ENCODE measurements around the gene PPP2R2B.

Gene PPP2R2B

DNA sequence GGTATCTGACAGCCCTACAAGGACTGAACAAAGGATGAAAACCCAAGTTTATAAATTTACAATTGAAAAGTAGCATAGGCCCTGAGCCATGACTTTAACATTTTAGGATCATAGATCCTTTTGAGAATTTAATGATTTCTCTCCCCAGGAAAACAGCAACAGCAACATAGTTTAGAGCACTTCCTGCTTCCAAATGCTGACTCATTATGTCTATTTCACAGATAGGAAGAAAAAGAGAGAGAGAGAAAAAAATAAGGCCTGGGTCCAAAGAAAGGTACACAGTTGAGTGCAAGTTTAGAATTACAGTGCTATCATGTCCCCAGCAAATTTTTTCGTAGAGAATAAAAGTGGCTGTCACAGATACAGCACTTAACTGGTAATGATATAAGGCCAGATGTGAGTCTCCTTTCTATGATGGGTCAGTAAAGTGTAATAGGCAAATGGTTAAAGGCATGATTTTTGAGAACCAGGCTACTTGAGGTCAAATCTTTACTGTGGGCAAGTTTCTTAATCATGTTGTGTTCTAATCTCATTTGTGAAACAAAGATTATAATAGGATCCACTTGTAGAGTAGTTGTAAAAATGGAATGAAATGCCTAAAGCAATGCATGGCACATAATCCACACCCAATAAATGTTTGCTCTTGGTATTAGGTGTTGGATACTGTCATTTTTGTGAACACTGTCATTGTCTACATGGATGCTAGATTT is 12.3 kb upstream of the PPP2R2B start:
- Histone ChIP-seq H4K20me1 (ENCODE audit: insufficient read depth, low read length) (no peaks in the 10 kb centered on the region), H3K4me1 (ENCODE audit: low read length) (0 out of 2 replicates have a peak, but pooled peaks cover 3% of the 10 kb centered on the region), H3K9ac (ENCODE audit: low read length) (no peak overlapping the region), H3K27me3 (replicated peaks; ENCODE audit: insufficient read depth, low read length) (no peaks in the 10 kb centered on the region), H3K4me3 (ENCODE audit: low read length) (no peak overlapping the region), H3K36me3 (replicated peaks; ENCODE audit: insufficient read depth, low read length) (no peaks in the 10 kb centered on the region), H3F3A (ENCODE audit: insufficient read depth, low read length) (no peaks in the 10 kb centered on the region), H3K9me3 (replicated peaks; ENCODE audit: insufficient read depth, low read length) (no peaks in the 10 kb centered on the region), H3K4me2 (ENCODE audit: low read depth, low read length) (no peak overlapping the region), H3K79me2 (ENCODE audit: low read length) (no peaks in the 10 kb centered on the region), H3K9me2 (replicated peaks; ENCODE audit: insufficient read depth, low read length) (no peaks in the 10 kb centered on the region), H2AFZ (ENCODE audit: low read length) (no peak overlapping the region), H3K27ac (ENCODE audit: low read length) (no peak overlapping the region)
- DNase-seq: no peak
- no peak for TF ChIP-seq EZH2 (optimal IDR thresholded peaks at IDR 0.05; ENCODE audit: low read depth, low read length)
- TF ChIP-seq, protein P1, sequence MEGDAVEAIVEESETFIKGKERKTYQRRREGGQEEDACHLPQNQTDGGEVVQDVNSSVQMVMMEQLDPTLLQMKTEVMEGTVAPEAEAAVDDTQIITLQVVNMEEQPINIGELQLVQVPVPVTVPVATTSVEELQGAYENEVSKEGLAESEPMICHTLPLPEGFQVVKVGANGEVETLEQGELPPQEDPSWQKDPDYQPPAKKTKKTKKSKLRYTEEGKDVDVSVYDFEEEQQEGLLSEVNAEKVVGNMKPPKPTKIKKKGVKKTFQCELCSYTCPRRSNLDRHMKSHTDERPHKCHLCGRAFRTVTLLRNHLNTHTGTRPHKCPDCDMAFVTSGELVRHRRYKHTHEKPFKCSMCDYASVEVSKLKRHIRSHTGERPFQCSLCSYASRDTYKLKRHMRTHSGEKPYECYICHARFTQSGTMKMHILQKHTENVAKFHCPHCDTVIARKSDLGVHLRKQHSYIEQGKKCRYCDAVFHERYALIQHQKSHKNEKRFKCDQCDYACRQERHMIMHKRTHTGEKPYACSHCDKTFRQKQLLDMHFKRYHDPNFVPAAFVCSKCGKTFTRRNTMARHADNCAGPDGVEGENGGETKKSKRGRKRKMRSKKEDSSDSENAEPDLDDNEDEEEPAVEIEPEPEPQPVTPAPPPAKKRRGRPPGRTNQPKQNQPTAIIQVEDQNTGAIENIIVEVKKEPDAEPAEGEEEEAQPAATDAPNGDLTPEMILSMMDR (IDR thresholded peaks at IDR 0.05; ENCODE audit: low read length): no peak
- TF ChIP-seq EZH2phosphoT487 (IDR thresholded peaks at IDR 0.05; ENCODE audit: low read length): no peak

DNA sequence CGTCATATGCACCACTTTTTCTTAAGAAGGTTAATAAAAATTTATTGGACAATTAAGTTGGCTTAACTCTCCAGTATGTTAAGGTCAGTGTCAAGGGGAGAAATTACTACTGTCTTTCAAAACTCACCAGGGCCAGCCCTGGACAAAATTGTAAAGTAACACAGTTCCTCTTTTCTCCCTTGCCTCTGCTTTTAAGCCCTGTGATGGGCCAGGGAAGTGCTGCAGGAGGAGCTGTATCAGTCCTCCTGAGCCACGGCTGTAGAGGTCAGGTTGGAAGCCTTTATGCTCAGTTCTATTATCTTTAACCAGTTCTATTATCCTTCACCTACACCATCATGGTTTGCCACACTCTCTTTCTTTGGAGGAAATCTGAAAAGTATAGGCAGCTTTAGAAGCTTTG is 11.5 kb upstream of the PPP2R2B start:
- Histone ChIP-seq H3K36me3 (replicated peaks; ENCODE audit: insufficient read depth, low read length) (no peaks in the 10 kb centered on the region), H3K9me3 (replicated peaks; ENCODE audit: insufficient read depth, low read length) (no peaks in the 10 kb centered on the region), H3K4me2 (ENCODE audit: low read depth, low read length) (no peak overlapping the region), H3K4me1 (ENCODE audit: low read length) (0 out of 2 replicates have a peak, but pooled peaks cover 3% of the 10 kb centered on the region), H3K27ac (ENCODE audit: low read length) (no peak overlapping the region), H3K9me2 (replicated peaks; ENCODE audit: insufficient read depth, low read length) (no peaks in the 10 kb centered on the region), H2AFZ (ENCODE audit: low read length) (no peak overlapping the region), H3K27me3 (replicated peaks; ENCODE audit: insufficient read depth, low read length) (no peaks in the 10 kb centered on the region), H3K4me3 (ENCODE audit: low read length) (no peak overlapping the region), H3F3A (ENCODE audit: insufficient read depth, low read length) (no peaks in the 10 kb centered on the region), H3K9ac (ENCODE audit: low read length) (no peak overlapping the region), H3K79me2 (ENCODE audit: low read length) (no peaks in the 10 kb centered on the region), H4K20me1 (ENCODE audit: insufficient read depth, low read length) (no peaks in the 10 kb centered on the region)
- DNase-seq: no peak
- TF ChIP-seq EZH2 (optimal IDR thresholded peaks at IDR 0.05; ENCODE audit: low read depth, low read length) (no peak), EZH2phosphoT487 (IDR thresholded peaks at IDR 0.05; ENCODE audit: low read length) (no peak)
- TF ChIP-seq, protein P1 (IDR thresholded peaks at IDR 0.05; ENCODE audit: low read length): no peak

DNA sequence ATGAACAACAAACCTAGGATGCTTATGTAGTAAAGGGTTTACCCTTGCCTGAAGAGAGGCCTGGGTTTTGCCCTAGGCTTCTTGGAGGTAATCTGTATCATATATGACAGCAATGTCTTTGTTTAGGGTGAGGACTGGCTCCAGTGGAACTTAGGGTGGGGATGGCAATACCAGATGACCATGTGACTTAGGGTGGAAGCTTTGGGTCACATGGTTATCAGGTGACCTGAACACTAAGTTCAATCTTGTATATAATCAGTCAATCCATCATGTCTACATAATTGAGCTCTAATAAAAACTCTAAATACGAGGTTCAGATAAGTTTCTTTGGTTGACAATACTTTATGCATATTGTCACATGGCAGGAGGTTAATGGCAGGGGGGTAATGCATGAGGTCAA is 10.6 kb upstream of the PPP2R2B start:
- no peaks in the 10 kb centered on the region for H3K27me3 ChIP-seq (replicated peaks; ENCODE audit: insufficient read depth, low read length)
- TF ChIP-seq EZH2phosphoT487 (IDR thresholded peaks at IDR 0.05; ENCODE audit: low read length) (no peak), EZH2 (optimal IDR thresholded peaks at IDR 0.05; ENCODE audit: low read depth, low read length) (no peak)
- TF ChIP-seq, protein P1 (IDR thresholded peaks at IDR 0.05; ENCODE audit: low read length): no peak

More for the DNA sequence above, 10.6 kb upstream of the PPP2R2B start:
- no peak overlapping the region for H2AFZ ChIP-seq (ENCODE audit: low read length)
- H3K79me2 ChIP-seq (ENCODE audit: low read length): no peaks in the 10 kb centered on the region
- no peak for DNase-seq
- H3F3A ChIP-seq (ENCODE audit: insufficient read depth, low read length): no peaks in the 10 kb centered on the region
- no peak overlapping the region for H3K4me2 ChIP-seq (ENCODE audit: low read depth, low read length)
- no peaks in the 10 kb centered on the region for H3K36me3 ChIP-seq (replicated peaks; ENCODE audit: insufficient read depth, low read length)
- H3K27ac ChIP-seq (ENCODE audit: low read length): no peak overlapping the region
- H3K9me3 ChIP-seq (replicated peaks; ENCODE audit: insufficient read depth, low read length): no peaks in the 10 kb centered on the region
- no peaks in the 10 kb centered on the region for H4K20me1 ChIP-seq (ENCODE audit: insufficient read depth, low read length)
- H3K4me3 ChIP-seq (ENCODE audit: low read length): no peak overlapping the region
- H3K4me1 ChIP-seq (ENCODE audit: low read length): no peaks in the 10 kb centered on the region
- no peaks in the 10 kb centered on the region for H3K9me2 ChIP-seq (replicated peaks; ENCODE audit: insufficient read depth, low read length)
- H3K9ac ChIP-seq (ENCODE audit: low read length): no peak overlapping the region
